HG03108 (cell line): Measurements from ENCODE around the gene RSU1.

Experiments used
- ATAC-seq: cut with Tn5 transposase; IDR thresholded peaks from one replicate; pipeline ENCODE4 v1.9.1; 2021; ENCODE audit warnings: moderate library complexity; ENCODE audit not compliant: unreplicated experiment

The RSU1 gene

GRCh38 chr10:16544099-16544498, 273.1 kb downstream of the RSU1 start:
- no peak for ATAC-seq
